ENCODE measurements around the gene RALGAPA2. TPM values are rescaled to one million over a fixed set of nuclear protein-coding genes. Genes with fewer than 3 reads are reported as not detected.
A peak's percentile ranks its signal among the peaks of the same experiment; 100 is the strongest.

RALGAPA2 gene
- total RNA-seq, 1 donor from 2014 or later = 30.3 TPM

- Mint-ChIP-seq H3K4me3 (ENCODE audit: unreplicated experiment) (no peak overlapping the region), H3K27me3 (ENCODE audit: unreplicated experiment) (no peaks in the 10 kb centered on the region), H3K27ac (ENCODE audit: unreplicated experiment) (no peak overlapping the region), H3K9me3 (ENCODE audit: unreplicated experiment) (no peaks in the 10 kb centered on the region), H3K36me3 (ENCODE audit: low read depth, unreplicated experiment) (peaks cover 12% of the 10 kb centered on the region), H3K4me1 (ENCODE audit: unreplicated experiment) (peaks cover 6% of the 10 kb centered on the region)
- no peak for DNase-seq (ENCODE audit: low spot score)
- TF ChIP-seq, protein P1, sequence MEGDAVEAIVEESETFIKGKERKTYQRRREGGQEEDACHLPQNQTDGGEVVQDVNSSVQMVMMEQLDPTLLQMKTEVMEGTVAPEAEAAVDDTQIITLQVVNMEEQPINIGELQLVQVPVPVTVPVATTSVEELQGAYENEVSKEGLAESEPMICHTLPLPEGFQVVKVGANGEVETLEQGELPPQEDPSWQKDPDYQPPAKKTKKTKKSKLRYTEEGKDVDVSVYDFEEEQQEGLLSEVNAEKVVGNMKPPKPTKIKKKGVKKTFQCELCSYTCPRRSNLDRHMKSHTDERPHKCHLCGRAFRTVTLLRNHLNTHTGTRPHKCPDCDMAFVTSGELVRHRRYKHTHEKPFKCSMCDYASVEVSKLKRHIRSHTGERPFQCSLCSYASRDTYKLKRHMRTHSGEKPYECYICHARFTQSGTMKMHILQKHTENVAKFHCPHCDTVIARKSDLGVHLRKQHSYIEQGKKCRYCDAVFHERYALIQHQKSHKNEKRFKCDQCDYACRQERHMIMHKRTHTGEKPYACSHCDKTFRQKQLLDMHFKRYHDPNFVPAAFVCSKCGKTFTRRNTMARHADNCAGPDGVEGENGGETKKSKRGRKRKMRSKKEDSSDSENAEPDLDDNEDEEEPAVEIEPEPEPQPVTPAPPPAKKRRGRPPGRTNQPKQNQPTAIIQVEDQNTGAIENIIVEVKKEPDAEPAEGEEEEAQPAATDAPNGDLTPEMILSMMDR (IDR thresholded peaks at IDR 0.05; ENCODE audit: unreplicated experiment) = no peak
These were observed 35.3 kb downstream of the RALGAPA2 start for GRCh38 chr20:20677186-20677585.

- H3K27ac Mint-ChIP-seq (ENCODE audit: unreplicated experiment) = no peak overlapping the region
- DNase-seq (ENCODE audit: low spot score) = no peak
These were observed 43.8 kb downstream of the RALGAPA2 start for GRCh38 chr20:20668639-20669038.

DNA sequence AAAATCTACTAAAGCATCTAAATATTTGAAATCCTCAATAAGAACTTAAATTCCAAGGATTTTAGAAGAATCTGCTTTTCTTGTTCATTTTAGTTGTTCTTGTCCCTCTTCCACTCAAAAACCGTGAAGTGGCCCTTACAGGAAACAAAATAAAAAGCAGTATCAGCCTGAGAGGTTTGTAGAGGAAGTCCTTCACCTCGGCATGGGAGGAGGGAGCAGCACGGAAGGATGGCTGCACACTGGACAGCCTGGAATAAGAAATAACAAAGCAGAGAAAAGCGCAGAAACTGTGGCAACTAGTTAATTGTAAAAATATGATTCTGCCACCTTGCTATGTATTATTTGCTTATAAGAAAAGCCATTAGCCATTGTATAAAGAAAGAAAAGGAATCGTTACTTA lies 46.1 kb downstream of the RALGAPA2 start:
- H3K9me3 Mint-ChIP-seq (ENCODE audit: unreplicated experiment) = no peaks in the 10 kb centered on the region
- H3K27me3 Mint-ChIP-seq (ENCODE audit: unreplicated experiment) = no peaks in the 10 kb centered on the region
- no peak for DNase-seq (ENCODE audit: low spot score)
- TF ChIP-seq, protein P1 (IDR thresholded peaks at IDR 0.05; ENCODE audit: unreplicated experiment) = no peak
- peaks cover 30% of the 10 kb centered on the region for H3K4me1 Mint-ChIP-seq (ENCODE audit: unreplicated experiment)
- no peak overlapping the region for H3K4me3 Mint-ChIP-seq (ENCODE audit: unreplicated experiment)
- H3K27ac Mint-ChIP-seq (ENCODE audit: unreplicated experiment) = peak overlapping the region; percentile 39
- H3K36me3 Mint-ChIP-seq (ENCODE audit: low read depth, unreplicated experiment) = no peaks in the 10 kb centered on the region

More at GRCh38 chr20:20668639-20669038, 43.8 kb downstream of the RALGAPA2 start:
- TF ChIP-seq, protein P1 (IDR thresholded peaks at IDR 0.05; ENCODE audit: unreplicated experiment) = no peak
- Mint-ChIP-seq H3K4me1 (ENCODE audit: unreplicated experiment) (peaks cover 30% of the 10 kb centered on the region), H3K36me3 (ENCODE audit: low read depth, unreplicated experiment) (no peaks in the 10 kb centered on the region), H3K4me3 (ENCODE audit: unreplicated experiment) (no peak overlapping the region), H3K9me3 (ENCODE audit: unreplicated experiment) (no peaks in the 10 kb centered on the region), H3K27me3 (ENCODE audit: unreplicated experiment) (no peaks in the 10 kb centered on the region)

- H3K4me3 Mint-ChIP-seq (ENCODE audit: unreplicated experiment) = no peak overlapping the region
- H3K27me3 Mint-ChIP-seq (ENCODE audit: unreplicated experiment) = no peaks in the 10 kb centered on the region
- no peak for DNase-seq (ENCODE audit: low spot score)
- TF ChIP-seq, protein P1 (IDR thresholded peaks at IDR 0.05; ENCODE audit: unreplicated experiment) = no peak
- H3K27ac Mint-ChIP-seq (ENCODE audit: unreplicated experiment) = peak overlapping the region; percentile 39
- H3K4me1 Mint-ChIP-seq (ENCODE audit: unreplicated experiment) = peaks cover 30% of the 10 kb centered on the region
- H3K36me3 Mint-ChIP-seq (ENCODE audit: low read depth, unreplicated experiment) = no peaks in the 10 kb centered on the region
- H3K9me3 Mint-ChIP-seq (ENCODE audit: unreplicated experiment) = no peaks in the 10 kb centered on the region
These were observed 46.7 kb downstream of the RALGAPA2 start for GRCh38 chr20:20665606-20666332.

DNA sequence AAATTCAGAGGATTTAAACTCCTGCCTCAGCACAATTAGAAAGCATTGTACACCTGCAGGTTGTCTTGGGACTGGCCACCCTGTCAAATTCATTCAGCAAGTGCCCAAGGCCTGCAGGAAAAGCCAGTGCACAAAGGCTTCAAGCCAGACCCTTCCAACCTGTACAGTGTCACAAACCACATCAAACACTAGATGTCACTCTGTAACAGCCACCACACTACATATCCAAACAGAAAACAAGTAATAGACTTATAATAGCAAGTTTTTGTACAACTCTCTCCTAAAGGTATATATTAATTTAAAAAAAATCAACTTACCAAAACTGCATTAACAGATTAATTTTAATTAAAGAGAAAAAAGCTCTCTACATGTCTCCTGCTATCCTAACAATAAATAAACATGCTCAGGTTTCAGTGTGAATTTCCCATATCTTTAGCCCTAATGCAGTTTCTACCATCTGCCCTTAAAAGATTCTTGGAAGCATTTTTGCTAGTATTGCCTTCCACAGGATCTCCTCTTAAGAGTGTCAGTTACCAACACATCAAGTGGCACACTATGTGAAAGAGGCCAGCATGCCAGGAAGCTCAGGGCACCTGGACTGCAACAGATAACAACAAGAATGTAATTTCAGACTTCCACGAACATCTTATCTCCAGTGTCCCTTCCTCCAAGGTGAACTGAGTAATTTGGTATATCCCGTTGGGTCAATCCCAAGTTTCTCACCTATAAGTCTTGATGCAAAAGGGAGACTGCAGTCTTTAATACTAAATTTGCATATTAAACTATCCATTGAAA lies 47.5 kb downstream of the RALGAPA2 start:
- Mint-ChIP-seq H3K27me3 (ENCODE audit: unreplicated experiment) (no peaks in the 10 kb centered on the region), H3K27ac (ENCODE audit: unreplicated experiment) (peak overlapping the region; percentile 76), H3K9me3 (ENCODE audit: unreplicated experiment) (no peaks in the 10 kb centered on the region), H3K4me3 (ENCODE audit: unreplicated experiment) (no peak overlapping the region), H3K36me3 (ENCODE audit: low read depth, unreplicated experiment) (no peaks in the 10 kb centered on the region), H3K4me1 (ENCODE audit: unreplicated experiment) (peaks cover 30% of the 10 kb centered on the region)
- TF ChIP-seq, protein P1 (IDR thresholded peaks at IDR 0.05; ENCODE audit: unreplicated experiment) = no peak
- DNase-seq (ENCODE audit: low spot score) = peak; percentile 20
